ENCODE data around the gene DGKD. TPM values are rescaled to one million over a fixed set of nuclear protein-coding genes. Genes with fewer than 3 reads are reported as not detected.
A peak's percentile ranks its signal among the peaks of the same experiment; 100 is the strongest.

DGKD gene
- total RNA-seq, 2 donors from 2014 or later = 82.4 to 124 TPM

DNA sequence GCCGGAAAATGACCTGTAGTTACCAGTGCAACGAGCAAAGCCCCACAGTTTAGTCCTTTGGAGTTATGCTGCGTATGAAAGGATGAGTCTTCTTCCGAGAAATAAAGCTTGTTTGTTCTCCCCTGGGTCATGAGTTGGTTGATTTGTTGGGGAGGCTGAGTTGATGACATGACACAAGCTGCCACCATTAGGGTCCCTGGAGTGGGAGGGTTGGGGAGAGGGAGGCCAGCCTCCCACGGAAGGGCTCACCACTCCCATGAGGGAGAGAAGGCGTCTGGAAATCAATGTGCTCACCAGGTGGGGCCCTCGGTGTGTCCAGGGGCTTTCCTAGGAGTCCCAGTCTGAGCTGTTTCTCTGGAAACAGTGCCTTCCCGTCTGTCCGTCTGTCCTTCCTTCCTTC, 7.4 kb upstream of the DGKD start:
- DNase-seq (ENCODE audit: low spot score) = no peak
- H3K36me3 Mint-ChIP-seq = no peaks in the 10 kb centered on the region
- no peak overlapping the region for H3K4me3 Mint-ChIP-seq
- no peaks in the 10 kb centered on the region for H3K27me3 Mint-ChIP-seq
- H3K4me1 Mint-ChIP-seq (ENCODE audit: low read depth in 2 of 2) = peaks cover 18 to 26% of the 10 kb centered on the region in 2 donors
- no peak for ATAC-seq
- no peak overlapping the region for H3K27ac Mint-ChIP-seq
- no peaks in the 10 kb centered on the region for H3K9me3 Mint-ChIP-seq

DNA sequence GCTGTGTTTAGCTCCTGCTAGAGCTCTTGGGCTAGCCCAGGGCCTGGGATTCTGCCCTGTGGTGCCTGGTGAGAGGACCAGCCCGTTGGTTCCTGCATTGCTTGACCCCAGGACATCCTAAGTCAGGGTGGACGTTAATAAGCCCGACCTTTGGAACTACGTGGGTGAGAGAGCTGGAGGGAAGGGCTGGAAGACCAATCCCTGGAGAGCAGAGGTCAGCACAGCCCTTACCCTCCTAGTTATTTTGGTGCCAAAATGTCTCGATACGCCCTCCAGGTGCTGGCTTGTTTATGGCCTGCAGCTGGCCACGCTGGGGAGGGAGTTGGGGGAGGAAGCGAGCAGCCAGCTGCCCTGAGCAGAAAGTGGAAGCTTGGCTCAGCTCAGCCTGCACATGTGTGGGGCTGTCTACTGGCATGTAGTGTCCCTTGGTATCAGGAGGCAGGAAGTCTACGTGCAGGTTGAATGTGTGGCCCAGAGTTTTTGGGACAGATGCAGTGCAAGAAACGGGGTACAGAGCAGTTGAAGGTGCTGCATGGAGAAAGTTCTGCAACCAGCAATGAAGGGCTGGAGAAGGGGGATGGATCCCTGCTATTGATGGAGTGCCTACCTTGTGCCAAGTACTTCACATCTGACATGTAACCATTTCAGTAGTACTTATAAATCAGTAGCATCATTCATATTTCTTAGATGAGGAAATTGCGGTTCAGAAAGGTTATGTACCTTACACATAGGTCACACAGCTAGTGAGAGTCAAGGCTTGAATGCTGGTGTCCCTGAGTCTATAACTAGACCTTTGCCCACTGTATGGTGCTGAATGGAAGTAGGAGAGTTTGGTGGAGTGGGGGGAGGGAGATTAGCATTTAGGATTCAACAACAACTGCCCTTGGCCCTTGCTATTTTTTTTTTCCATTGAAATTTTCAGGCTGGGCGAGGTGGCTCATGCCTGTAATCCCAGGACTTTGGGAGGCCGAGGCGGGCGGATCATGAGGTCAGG, 5.0 kb upstream of the DGKD start:
- Mint-ChIP-seq H3K4me3 (no peak overlapping the region), H3K27me3 (no peaks in the 10 kb centered on the region), H3K36me3 (no peaks in the 10 kb centered on the region), H3K9me3 (no peaks in the 10 kb centered on the region), H3K27ac (no peak overlapping the region), H3K4me1 (ENCODE audit: low read depth in 2 of 2) (peaks cover 25 to 41% of the 10 kb centered on the region in 2 donors)
- no peak for DNase-seq (ENCODE audit: low spot score)
- ATAC-seq = no peak

DNA sequence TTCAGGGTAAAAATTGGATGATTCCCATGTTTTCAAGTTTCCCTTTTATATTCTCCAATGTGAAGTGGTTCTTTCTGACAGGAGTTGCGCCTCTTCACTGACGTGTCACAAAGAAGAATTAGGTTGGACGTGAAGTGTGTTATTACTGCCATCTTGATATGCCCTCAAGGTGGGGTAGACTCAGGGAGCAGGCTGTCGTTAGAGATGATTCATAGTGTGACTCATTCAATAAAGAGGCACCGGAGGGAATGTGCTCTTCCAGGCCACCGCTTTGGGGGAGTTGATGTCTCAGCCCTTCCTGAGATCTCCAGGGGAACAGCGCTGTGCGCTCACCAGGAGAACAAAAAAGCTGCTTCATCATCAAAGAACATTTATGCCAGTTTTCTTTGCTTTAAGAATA, 3.6 kb upstream of the DGKD start:
- Mint-ChIP-seq H3K4me3 (no peak overlapping the region), H3K27me3 (no peaks in the 10 kb centered on the region), H3K27ac (peak overlapping the region in 1 of 2 donors; percentile 25), H3K9me3 (no peaks in the 10 kb centered on the region), H3K4me1 (ENCODE audit: low read depth in 2 of 2) (peaks cover 31 to 46% of the 10 kb centered on the region in 2 donors), H3K36me3 (no peaks in the 10 kb centered on the region)
- DNase-seq (ENCODE audit: low spot score) = no peak
- no peak for ATAC-seq

DNA sequence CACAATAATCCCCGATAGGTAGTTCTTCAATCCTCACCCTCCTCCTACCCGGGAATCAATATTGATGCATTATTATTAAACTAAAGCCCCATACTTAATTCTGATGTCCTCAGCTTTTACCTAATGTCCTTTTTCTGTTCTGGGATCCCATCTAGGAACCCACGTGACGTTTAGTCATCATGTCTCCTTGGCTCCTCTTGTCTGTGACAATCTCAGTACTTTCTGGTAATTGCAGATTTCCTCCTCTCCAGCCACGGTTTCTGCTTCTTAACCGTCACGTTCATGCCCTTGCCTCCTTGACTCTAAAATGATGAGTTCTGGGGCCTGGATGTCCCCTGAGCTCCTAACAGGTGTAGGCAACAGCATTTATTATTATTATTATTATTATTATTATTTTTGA, 2.9 kb upstream of the DGKD start:
- ATAC-seq = no peak
- Mint-ChIP-seq H3K4me1 (ENCODE audit: low read depth in 2 of 2) (peaks cover 38 to 52% of the 10 kb centered on the region in 2 donors), H3K4me3 (no peak overlapping the region)

DNA sequence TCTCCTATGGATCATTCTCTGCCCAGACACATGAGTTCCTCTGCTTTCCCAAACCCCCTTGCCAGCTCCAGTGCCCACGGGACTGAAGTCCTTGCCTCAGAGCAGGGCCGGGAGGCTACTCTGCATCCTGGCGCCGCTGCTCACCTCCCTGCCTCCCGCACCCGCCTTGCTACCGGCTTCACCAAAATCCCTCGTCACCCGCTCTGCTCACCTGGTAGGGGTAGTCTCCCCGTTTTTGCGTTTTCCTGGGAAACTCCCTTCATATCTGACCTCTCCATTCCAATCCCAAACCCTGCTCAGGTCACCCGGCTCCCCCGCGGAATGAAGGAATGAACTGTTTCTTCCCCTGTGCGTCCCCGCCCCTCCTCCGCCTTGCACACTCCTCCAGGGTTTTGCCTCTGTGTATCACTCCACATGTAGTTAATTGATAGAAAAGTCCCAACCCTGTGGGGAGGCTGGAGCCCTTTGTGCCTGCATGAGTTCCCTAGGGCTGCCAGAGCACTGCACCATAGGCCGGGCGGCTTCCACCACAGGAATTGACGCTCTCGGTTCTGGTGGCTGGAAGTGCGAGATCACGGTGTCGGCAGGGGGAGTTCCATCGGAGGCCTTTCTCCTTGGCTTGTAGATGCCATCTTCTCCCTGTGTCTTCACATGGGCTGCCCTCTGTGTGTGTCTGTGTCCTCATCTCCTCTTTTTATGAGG, 2.0 kb upstream of the DGKD start:
- no peaks in the 10 kb centered on the region for H3K36me3 Mint-ChIP-seq
- H3K4me3 Mint-ChIP-seq = peak overlapping the region; percentile 23
- DNase-seq (ENCODE audit: low spot score) = no peak
- H3K27ac Mint-ChIP-seq = peak overlapping the region in 1 of 2 donors; percentile 5
- H3K9me3 Mint-ChIP-seq = no peaks in the 10 kb centered on the region
- peaks cover 47 to 58% of the 10 kb centered on the region in 2 donors for H3K4me1 Mint-ChIP-seq (ENCODE audit: low read depth in 2 of 2)
- H3K27me3 Mint-ChIP-seq = no peaks in the 10 kb centered on the region
- no peak for ATAC-seq

More for the DNA sequence above, 2.9 kb upstream of the DGKD start:
- H3K36me3 Mint-ChIP-seq = no peaks in the 10 kb centered on the region
- H3K9me3 Mint-ChIP-seq = no peaks in the 10 kb centered on the region
- no peak for DNase-seq (ENCODE audit: low spot score)
- no peaks in the 10 kb centered on the region for H3K27me3 Mint-ChIP-seq
- no peak overlapping the region for H3K27ac Mint-ChIP-seq

DNA sequence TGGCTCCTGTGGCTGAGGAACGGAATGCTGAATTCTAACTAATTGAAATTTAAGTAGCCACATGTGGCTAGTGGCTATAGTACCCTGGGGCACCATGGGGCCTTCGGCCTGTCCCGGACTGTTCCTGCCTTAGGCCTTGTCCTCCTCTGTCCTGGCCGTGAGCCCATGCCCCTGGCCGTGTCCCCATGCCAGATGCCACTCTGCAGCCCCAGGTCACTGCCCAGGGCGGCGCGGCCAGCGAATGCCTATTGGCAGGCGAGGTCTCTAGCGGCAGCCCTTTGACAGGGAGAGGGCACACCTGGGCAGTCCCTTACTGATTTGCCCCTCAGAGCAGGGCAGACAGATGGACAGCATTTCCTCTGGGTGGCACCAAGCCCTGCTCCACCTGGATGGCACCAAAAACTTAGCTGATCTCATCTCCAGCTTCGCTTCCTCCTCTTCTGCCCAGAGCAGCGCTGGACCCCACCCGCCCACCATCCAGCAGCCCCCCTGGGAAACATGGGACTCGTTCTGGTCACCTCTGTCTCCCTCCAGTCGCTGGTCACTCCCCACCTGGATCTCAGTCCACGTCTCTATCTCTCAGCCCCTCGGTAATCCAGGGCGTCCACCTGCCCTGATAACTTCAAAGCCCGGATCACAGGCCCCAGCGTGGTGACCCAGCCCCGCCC, 1.1 kb upstream of the DGKD start:
- peaks cover 56 to 58% of the 10 kb centered on the region in 2 donors for H3K4me1 Mint-ChIP-seq (ENCODE audit: low read depth in 2 of 2)
- no peaks in the 10 kb centered on the region for H3K36me3 Mint-ChIP-seq
- no peak for DNase-seq (ENCODE audit: low spot score)
- no peaks in the 10 kb centered on the region for H3K27me3 Mint-ChIP-seq
- ATAC-seq = no peak
- no peaks in the 10 kb centered on the region for H3K9me3 Mint-ChIP-seq
- H3K4me3 Mint-ChIP-seq = peak overlapping the region; percentile 87
- H3K27ac Mint-ChIP-seq = peak overlapping the region; percentile 65 to 87

DNA sequence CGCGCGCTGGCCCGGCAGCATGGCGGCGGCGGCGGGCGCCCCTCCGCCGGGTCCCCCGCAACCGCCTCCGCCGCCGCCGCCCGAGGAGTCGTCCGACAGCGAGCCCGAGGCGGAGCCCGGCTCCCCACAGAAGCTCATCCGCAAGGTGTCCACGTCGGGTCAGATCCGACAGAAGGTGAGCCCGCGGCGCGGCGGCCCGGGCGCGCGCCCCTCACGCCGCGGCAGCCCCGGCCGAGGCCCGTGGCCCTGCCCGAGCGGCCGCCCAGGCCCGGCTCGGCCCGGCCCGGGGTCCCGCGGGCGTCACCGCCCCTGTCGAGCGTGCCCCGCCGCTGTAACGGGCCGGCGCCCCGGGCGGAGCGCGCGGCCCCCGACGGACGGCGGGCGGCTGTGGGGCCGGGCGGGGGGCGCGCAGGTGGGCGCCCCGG, 218 bp downstream of the DGKD start:
- Mint-ChIP-seq H3K4me1 (ENCODE audit: low read depth in 2 of 2) (peaks cover 66 to 67% of the 10 kb centered on the region in 2 donors), H3K27ac (peak overlapping the region; percentile 65 to 87), H3K27me3 (no peaks in the 10 kb centered on the region), H3K9me3 (no peaks in the 10 kb centered on the region), H3K36me3 (no peaks in the 10 kb centered on the region), H3K4me3 (peak overlapping the region; percentile 87)
- DNase-seq (ENCODE audit: low spot score) (no peak), ATAC-seq (peak in 1 of 2 donors; percentile 43)

DNA sequence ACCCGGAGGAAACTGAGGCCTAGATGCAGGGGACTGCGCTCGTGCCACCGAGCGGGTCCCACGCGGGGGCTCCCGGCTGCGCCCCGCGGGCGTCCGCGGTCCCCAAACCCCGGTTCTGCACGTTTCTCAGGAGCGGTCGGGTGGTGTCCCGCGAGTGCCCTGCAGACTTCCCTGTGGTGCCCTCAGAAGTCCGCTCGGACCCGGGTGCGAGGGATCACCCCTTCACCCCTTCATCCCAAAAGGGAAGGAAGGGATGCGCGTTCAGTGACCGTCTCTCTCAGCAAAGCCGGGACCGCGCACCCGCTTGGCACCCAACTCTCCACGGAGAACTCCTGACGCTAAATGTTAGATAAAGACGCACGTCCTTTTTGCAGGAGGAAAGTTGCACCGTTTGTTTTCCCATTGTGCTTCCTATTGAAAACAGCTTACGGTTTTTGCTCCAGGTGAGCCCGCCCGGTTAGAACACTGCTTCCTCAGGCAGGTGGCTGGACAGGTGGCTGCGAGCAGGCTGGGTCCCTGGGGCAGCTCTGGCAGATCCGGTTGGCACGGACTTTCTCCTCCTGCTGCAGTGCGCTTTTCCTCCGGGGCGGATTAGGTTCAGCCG, 779 bp downstream of the DGKD start:
- Mint-ChIP-seq H3K9me3 (no peaks in the 10 kb centered on the region), H3K4me3 (peak overlapping the region; percentile 87), H3K27me3 (no peaks in the 10 kb centered on the region), H3K36me3 (no peaks in the 10 kb centered on the region), H3K4me1 (ENCODE audit: low read depth in 2 of 2) (peaks cover 69 to 72% of the 10 kb centered on the region in 2 donors), H3K27ac (peak overlapping the region; percentile 92 to 95)
- ATAC-seq = no peak
- DNase-seq (ENCODE audit: low spot score) = no peak

DNA sequence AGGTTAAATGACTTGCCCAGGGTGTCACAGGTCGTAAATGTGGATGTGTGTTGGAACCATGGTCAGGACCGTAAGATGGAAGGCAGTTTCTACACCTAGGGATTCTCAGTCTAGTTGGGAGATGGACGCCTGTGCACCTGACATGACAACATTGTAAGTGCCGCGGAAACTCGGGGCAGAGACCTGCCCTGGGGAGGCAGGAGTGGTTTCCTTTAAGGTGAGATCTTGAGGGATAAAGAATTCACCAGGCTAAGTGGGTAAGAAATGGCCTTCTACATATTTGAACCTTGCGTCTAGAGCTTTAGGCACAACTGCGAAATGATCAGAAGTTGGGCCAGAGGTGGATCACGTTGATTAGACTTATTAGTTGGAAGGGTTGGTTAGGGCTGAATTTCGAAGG, 1.6 kb downstream of the DGKD start:
- H3K27me3 Mint-ChIP-seq = no peaks in the 10 kb centered on the region
- ATAC-seq = no peak

DNA sequence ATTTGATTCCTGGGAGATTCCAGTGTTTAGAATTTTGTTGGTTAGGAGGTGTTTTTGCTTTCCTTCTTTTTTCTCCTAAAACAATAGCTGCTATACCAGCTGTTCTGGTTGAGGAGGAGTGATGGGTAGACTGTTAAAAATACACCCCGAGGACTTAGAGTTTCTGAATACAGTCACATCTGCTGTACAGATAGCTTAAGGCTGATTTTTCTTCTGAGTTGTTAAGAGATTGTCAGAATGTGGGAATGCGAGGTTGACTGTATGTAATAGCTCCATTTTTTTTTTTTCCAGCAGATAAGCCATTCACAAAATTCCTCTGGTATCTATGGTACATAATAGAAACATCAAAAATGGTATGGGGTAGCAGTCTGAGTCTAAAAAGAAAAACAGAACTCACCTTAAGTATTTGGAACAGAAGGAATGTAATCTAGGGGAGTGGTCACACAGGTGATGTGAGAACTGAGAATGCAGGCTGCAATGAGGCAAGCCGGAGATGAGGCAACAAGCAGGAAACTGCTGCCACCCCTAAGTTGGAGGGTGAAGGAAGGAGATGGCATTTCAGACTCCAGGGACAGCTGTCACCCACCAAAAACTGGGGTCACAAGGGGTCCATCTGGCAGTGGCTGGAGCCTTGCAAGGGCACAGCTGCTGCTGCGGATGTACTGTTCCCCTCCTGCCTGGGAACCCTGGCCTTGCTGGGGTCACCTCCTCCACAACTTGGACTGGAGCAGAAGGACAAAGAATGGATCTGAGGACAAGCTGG, 2.4 kb downstream of the DGKD start:
- DNase-seq (ENCODE audit: low spot score) (no peak), ATAC-seq (no peak)
- Mint-ChIP-seq H3K4me3 (peak overlapping the region; percentile 87), H3K27me3 (no peaks in the 10 kb centered on the region), H3K9me3 (no peaks in the 10 kb centered on the region), H3K27ac (peak overlapping the region; percentile 92 to 95), H3K4me1 (ENCODE audit: low read depth in 2 of 2) (peaks cover 61 to 70% of the 10 kb centered on the region in 2 donors), H3K36me3 (no peaks in the 10 kb centered on the region)

More for the DNA sequence above, 1.6 kb downstream of the DGKD start:
- no peak for DNase-seq (ENCODE audit: low spot score)
- Mint-ChIP-seq H3K27ac (peak overlapping the region; percentile 92 to 95), H3K36me3 (no peaks in the 10 kb centered on the region), H3K9me3 (no peaks in the 10 kb centered on the region), H3K4me3 (peak overlapping the region; percentile 87), H3K4me1 (ENCODE audit: low read depth in 2 of 2) (peaks cover 66 to 69% of the 10 kb centered on the region in 2 donors)

DNA sequence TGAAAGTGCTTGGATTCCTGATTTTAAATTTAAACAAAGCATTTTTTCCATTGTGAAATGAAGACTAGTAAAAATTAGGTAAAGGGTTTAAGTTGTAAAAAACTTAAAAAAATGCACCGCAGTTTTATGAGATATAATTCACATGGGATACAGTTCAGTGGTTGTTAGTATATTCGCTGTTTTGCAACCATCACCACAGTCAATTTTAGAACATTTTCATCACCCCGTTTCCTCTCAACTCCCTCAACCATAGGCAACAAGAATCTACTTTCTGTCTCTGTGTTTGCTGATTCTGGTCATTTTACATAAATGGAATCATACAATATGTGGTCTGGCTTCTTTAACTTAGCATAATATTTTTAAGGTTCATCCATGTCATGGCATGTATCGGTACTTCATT, 4.0 kb downstream of the DGKD start:
- Mint-ChIP-seq H3K27me3 (no peaks in the 10 kb centered on the region), H3K4me1 (ENCODE audit: low read depth in 2 of 2) (peaks cover 61 to 68% of the 10 kb centered on the region in 2 donors), H3K4me3 (peak overlapping the region; percentile 87), H3K9me3 (no peaks in the 10 kb centered on the region), H3K36me3 (no peaks in the 10 kb centered on the region), H3K27ac (peak overlapping the region; percentile 92 to 95)
- DNase-seq (ENCODE audit: low spot score) (no peak), ATAC-seq (peak; percentile 57 to 59)

DNA sequence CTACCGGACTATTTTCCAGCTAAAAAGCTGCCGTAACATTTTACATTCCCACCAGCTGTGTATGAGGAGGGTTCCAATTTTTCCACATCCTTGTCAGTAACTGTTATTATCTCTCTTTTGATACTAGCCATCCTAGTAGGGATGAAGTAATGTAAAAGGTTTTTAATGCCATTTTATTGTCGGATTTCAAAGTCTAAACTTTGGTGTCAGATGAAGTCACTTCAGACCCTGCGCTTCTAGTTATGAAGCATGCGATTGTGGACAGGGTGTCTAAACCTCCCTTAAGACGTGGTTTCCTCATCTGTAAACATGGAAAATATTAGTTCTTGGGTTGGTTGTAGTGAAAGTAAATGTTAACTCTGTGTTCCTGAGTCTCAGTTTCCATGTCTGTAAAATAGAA, 4.7 kb downstream of the DGKD start:
- Mint-ChIP-seq H3K27ac (peak overlapping the region; percentile 92 to 95), H3K36me3 (peaks cover 5% of the 10 kb centered on the region), H3K4me1 (ENCODE audit: low read depth in 2 of 2) (peaks cover 60 to 67% of the 10 kb centered on the region in 2 donors), H3K9me3 (peaks cover 3% of the 10 kb centered on the region), H3K27me3 (no peaks in the 10 kb centered on the region), H3K4me3 (peak overlapping the region; percentile 87)
- peak; percentile 54 to 62 for ATAC-seq
- DNase-seq (ENCODE audit: low spot score) = no peak
